CD4-positive, alpha-beta T cell treated with Interleukin-6 at 100 ng/mL for 8 hours (primary cell): ENCODE data around the gene TMEM170B.

Experiments used
- DNase-seq: peaks from one replicate; pipeline ENCODE4 v3.0.0-alpha.2; 2020; ENCODE audit warnings: mixed read lengths, low spot score

TMEM170B gene

GRCh38 chr6:11616200-11616611, 78.7 kb downstream of the TMEM170B start:
- DNase-seq: no peak

GRCh38 chr6:11618533-11618932, 81.0 kb downstream of the TMEM170B start:
- no peak for DNase-seq

- DNase-seq: no peak
Observed at GRCh38 chr6:11621119-11621518, 83.6 kb downstream of the TMEM170B start.

DNA sequence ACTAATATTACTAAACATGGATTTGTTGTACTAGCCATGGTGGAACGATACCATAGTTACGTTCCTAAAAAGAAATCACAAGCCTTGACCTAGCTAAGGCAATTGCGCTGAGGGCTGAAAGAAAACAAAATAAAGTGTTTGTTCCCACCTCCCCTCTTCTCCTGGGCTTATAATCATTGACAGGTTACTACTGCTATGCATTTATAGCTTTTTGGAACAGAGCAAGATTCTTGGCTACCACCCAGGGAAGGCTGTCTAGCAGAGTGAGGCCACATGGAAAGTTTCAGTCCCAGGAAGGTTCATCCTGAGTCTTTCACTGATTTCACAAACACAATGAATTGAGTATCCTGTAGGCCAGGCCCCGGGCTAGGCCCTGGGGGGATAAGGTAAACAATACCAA, 84.6 kb downstream of the TMEM170B start:
- DNase-seq: no peak

DNA sequence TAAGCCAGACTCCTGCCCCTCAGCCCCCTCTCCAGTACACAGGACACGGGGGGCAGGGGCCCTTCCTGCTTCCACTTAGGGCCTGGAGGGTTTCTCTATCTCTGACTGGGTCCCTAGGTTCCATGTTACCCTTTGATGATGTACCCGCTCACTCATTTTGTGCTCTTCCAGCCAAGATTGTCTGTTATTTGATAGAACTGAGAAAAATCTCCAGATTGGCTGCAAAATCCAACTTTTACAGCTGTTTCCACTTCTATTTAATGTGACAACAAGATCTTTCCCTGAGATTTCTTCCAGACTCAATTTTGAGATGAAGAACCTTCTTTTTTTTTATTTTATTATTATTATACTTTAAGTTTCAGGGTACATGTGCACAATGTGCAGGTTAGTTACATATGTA, 85.7 kb downstream of the TMEM170B start:
- DNase-seq: no peak

- no peak for DNase-seq
Observed at GRCh38 chr6:11625302-11625701, 87.8 kb downstream of the TMEM170B start.

DNA sequence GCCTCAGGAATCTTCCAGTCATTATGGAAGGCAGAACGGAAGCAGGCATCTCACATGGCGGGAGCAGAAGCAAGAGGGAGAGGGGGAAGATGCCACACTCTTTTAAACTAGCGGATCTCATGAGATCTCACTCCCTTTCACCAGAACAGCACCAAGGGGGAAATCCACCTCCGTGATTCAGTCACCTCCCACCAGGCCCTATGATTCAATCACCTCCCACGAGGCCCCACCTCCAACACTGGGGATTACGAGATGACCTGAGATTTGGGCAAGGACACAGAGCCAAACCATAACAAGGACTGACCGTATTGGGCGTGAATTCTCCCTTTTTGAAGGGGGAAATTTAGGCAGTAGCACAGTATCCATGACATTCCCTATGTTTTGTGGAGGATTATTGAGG, 88.8 kb downstream of the TMEM170B start:
- no peak for DNase-seq

- DNase-seq: no peak
Observed at GRCh38 chr6:11628562-11628961, 91.0 kb downstream of the TMEM170B start.

DNA sequence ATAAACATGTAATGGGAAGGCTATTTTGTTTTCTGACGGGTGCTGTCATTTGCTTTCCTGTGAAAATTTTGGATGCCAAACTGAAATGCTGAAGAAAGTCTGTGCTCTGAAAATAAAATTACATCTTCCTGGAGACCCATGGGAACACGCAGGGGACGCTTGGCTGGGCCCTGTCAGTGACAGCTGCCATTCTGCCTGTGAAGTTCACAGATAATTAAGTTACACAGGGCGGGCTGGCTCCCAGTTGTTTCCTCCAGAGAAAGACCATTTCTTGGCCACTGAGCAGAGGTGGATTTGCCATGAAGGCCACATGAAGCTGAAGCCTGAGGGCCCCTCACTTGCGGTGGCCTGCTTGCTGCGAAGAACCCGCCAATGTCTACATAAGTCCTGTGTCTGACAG, 93.5 kb downstream of the TMEM170B start:
- DNase-seq: no peak

- DNase-seq: no peak
Observed at GRCh38 chr6:11631539-11631938, 94.0 kb downstream of the TMEM170B start.

DNA sequence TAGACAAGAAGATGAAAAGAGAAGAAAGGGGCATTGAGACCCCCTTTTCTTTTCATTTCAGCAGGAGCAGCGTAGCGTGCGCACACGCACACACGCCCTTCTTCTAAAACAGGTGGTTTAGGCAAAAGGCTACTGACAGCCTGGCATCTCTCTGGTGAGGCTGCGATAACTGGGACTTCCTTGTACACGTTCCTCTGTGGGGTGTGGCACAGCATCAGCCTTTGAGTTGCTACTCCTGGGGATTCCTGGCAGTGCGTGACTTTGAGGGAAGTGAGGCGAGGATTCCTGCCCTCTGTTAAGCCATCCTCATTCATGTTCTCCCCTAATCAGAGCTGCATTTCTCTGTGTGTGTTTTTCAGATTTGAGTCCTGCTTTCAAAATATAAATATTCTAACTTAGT, 94.7 kb downstream of the TMEM170B start:
- DNase-seq: no peak

DNA sequence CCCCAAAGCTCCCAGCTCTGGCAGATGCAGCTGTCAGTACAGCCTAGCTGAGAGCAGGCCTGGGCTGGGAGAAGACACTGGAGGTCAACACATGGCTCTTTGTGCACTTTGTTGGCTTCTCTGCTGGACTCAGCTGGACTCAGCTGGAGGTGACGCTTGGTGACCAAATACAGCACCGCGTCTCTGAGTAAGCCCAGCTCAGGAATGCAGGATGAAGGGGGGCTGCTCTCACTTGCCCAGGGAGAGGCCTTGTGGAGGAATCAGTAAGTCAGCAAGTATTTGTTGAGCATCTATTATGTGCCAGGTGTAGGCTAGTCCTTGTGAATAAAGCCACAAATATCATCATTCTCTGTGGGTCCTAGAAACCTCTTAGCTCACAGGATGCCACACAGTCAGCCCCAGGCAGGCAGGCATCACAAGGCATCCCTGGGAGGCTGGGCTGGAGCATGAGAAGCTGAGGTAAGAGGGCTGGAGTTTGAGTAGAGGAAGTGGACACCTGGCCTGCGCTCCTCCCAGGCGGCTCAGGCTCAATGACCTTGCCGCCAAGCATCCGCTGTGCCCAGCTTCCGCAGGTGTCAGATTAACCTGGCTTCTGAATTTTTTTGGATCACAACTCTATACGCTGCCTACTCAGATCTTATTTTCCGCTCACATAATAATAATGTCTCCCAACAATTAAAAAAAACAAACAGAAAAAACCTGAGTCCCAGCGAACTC, 95.4 kb downstream of the TMEM170B start:
- DNase-seq: no peak
